Measurements from ENCODE around the gene C10orf120.

C10orf120 gene

GRCh38 chr10:122658356-122659049, 41.1 kb downstream of the C10orf120 start:
- no peak for DNase-seq

DNA sequence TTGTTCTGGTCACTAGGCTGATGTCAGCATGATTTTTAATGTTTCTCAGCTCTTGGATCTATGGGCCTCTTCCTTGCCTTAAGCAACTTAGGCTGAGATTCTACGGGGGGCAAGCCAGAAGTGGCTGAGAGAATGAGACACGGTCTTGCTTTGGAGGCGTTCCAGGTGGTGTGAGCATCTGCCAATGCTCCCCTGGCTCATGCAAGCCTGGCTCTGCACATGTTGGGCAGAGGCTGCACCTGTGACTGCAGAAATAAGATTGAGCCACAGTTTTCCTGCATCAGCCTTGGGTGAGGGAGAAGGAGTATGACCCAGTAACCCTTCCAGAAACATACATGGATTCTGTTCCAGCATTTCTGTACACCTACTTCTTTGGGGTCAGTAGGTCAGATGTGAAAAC, 41.9 kb downstream of the C10orf120 start:
- no peak for DNase-seq

DNA sequence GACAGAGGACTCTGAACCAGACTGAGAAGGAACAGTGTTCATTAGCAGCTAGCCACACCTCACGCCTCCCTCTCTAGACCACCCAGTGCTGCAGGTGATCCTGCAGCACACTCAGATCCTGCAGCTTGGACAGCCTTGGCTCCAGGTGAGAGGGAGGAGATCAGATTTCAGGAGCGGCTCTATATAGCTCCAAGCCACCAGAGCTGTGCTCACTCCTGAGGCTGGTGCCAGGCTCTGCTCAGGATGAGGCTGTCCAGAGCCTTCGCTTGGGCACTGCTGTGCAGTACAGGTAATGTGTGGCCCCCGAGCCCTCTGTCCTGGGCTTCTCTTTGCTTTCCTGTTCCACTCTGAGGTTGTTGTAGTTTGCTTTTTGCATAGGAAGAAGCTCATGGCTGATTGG, 42.4 kb downstream of the C10orf120 start:
- DNase-seq = no peak

DNA sequence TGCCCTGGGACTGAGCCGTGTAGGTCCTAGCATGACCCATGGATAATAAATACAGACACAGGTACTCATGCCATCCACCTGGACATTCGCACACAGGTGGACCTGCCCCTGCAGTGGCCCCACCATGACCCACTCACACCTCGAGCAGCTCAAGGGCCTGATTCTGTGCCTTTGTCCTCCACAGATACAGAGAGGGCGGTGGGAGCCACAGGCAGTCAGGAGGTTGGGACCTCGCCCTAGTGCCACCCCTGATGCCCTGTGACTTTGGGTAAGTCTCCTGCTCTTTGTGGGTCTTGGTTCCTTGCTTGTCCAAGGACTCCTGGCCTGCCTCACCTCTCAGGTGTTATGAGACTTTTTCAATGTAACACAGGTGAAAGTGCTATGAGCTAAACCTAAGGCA, 42.9 kb downstream of the C10orf120 start:
- DNase-seq = no peak

DNA sequence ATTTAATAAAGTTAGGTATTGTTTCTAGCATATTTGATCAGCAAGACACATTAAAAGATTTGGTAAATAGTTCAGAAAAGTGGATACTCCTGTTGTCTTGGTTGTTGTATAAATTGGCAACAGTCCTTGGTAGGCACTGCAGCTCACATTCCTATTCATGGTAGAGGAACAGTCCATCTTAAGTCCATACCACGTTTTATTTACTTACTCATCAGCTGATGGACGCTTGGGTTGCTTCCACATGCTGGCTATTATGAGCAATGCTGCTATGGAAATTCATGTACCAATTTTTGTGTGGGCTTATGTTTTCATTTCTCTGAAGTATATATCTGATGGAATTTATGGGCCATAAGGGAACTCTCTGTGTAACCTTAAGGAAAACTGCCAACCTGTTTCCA, 43.3 kb downstream of the C10orf120 start:
- no peak for DNase-seq

- DNase-seq = no peak
Observed at GRCh38 chr10:122655524-122656307, 43.9 kb downstream of the C10orf120 start.

- no peak for DNase-seq
Observed at GRCh38 chr10:122650331-122650730, 49.3 kb downstream of the C10orf120 start.

- no peak for DNase-seq
Observed at GRCh38 chr10:122649903-122650302, 49.7 kb downstream of the C10orf120 start.

- DNase-seq = peak; percentile 5
Observed at GRCh38 chr10:122648599-122649428, 50.8 kb downstream of the C10orf120 start.

Data from stimulated activated CD4-positive, alpha-beta T cell treated with anti-CD3 and anti-CD28 coated beads, Interleukin-12 subunit alpha, Interleukin-12 subunit beta, amount 100 ng/mL, for 4 hours (primary cell).